Activated CD4-positive, alpha-beta T cell treated with anti-CD3 and anti-CD28 coated beads, Interleukin-2, amount 50 U/mL, for 24 hours (primary cell): ENCODE measurements around the gene ZNF804B.
"Not testable (repeated sequence)": the region's sequence is repeated elsewhere in the genome, so short reads cannot be mapped to it uniquely, and the experiment has no call there.

ENCODE experiments used
- DNase-seq, 2 donors: peaks; one replicate each; pipeline ENCODE4 v3.0.0-alpha.2; 2020; ENCODE audit warnings: low read depth in 1 of 2, low spot score in 1 of 2

The ZNF804B gene

GRCh38 chr7:89073776-89074175 is 314.3 kb downstream of the ZNF804B start:
- DNase-seq = no peak

- DNase-seq = no peak
Observed at GRCh38 chr7:89077992-89078391, 318.5 kb downstream of the ZNF804B start.

- DNase-seq = no peak
Observed at GRCh38 chr7:89085580-89085979, 326.1 kb downstream of the ZNF804B start.

- DNase-seq = no peak
Observed at GRCh38 chr7:89091550-89091949, 332.1 kb downstream of the ZNF804B start.

- DNase-seq = no peak
Observed at GRCh38 chr7:89094269-89094668, 334.8 kb downstream of the ZNF804B start.

- no peak for DNase-seq
Observed at GRCh38 chr7:89103564-89103963, 344.1 kb downstream of the ZNF804B start.

- no peak for DNase-seq
Observed at GRCh38 chr7:89104748-89105685, 345.5 kb downstream of the ZNF804B start.

GRCh38 chr7:89123871-89124270 is 364.4 kb downstream of the ZNF804B start:
- no peak for DNase-seq

GRCh38 chr7:89129600-89130375 is 370.3 kb downstream of the ZNF804B start:
- no peak for DNase-seq

- DNase-seq = no peak
Observed at GRCh38 chr7:89133357-89133756, 373.9 kb downstream of the ZNF804B start.

GRCh38 chr7:89133819-89134218 is 374.3 kb downstream of the ZNF804B start:
- no peak for DNase-seq

GRCh38 chr7:89145801-89146200 is 386.3 kb downstream of the ZNF804B start:
- DNase-seq = no peak

- DNase-seq = no peak
Observed at GRCh38 chr7:89160107-89160506, 400.6 kb downstream of the ZNF804B start.

- DNase-seq = no peak
Observed at GRCh38 chr7:89165421-89165820, 405.9 kb downstream of the ZNF804B start.

- DNase-seq = no peak
Observed at GRCh38 chr7:89170628-89171027, 411.1 kb downstream of the ZNF804B start.

- no peak for DNase-seq
Observed at GRCh38 chr7:89182116-89182515, 422.6 kb downstream of the ZNF804B start.

- no peak for DNase-seq
Observed at GRCh38 chr7:89183712-89184111, 424.2 kb downstream of the ZNF804B start.

- DNase-seq = no peak
Observed at GRCh38 chr7:89200758-89201157, 441.3 kb downstream of the ZNF804B start.

GRCh38 chr7:89223900-89224395 is 464.4 kb downstream of the ZNF804B start:
- no peak for DNase-seq

- DNase-seq = not testable (repeated sequence)
Observed at GRCh38 chr7:89228688-89229171, 469.2 kb downstream of the ZNF804B start.

- DNase-seq = no peak
Observed at GRCh38 chr7:89238156-89238555, 478.7 kb downstream of the ZNF804B start.

- no peak for DNase-seq
Observed at GRCh38 chr7:89246196-89246595, 486.7 kb downstream of the ZNF804B start.
